GM19463 (cell line): ENCODE measurements around the gene TRIM72.
"Not testable (repeated sequence)": the region's sequence is repeated elsewhere in the genome, so short reads cannot be mapped to it uniquely, and the experiment has no call there.

Experiments used
- ATAC-seq: cut with Tn5 transposase; IDR thresholded peaks from one replicate; pipeline ENCODE4 v1.9.1; 2021; ENCODE audit warnings: mild to moderate bottlenecking, moderate library complexity; ENCODE audit not compliant: unreplicated experiment

TRIM72 gene, protein sequence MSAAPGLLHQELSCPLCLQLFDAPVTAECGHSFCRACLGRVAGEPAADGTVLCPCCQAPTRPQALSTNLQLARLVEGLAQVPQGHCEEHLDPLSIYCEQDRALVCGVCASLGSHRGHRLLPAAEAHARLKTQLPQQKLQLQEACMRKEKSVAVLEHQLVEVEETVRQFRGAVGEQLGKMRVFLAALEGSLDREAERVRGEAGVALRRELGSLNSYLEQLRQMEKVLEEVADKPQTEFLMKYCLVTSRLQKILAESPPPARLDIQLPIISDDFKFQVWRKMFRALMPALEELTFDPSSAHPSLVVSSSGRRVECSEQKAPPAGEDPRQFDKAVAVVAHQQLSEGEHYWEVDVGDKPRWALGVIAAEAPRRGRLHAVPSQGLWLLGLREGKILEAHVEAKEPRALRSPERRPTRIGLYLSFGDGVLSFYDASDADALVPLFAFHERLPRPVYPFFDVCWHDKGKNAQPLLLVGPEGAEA

GRCh38 chr16:31213877-31214707 is at the start of gene TRIM72:
TSS of gene TRIM72 (plus strand) at chr16:31214119. CDS start at chr16:31214739, 620 bp downstream.
- no peak for ATAC-seq

DNA sequence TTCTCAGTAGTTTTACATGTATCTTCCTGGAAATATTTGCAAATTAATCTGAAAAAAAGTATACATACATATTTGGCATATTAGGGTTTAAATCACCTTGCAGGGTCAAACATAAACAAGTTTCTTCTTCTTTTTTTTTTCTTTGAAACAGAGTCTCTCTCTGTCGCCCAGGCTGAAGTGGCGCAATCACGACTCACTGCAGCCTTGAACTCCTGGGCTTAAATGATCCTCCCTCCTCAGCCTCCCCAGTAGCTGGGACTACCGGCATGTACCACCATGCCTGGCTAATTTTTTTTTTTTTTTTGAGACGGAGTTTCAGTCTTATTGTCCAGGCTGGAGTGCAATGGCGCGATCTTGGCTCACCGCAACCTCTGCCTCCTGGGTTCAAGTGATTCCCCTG is 46.6 kb upstream of the TRIM72 start:
- no peak for ATAC-seq

DNA sequence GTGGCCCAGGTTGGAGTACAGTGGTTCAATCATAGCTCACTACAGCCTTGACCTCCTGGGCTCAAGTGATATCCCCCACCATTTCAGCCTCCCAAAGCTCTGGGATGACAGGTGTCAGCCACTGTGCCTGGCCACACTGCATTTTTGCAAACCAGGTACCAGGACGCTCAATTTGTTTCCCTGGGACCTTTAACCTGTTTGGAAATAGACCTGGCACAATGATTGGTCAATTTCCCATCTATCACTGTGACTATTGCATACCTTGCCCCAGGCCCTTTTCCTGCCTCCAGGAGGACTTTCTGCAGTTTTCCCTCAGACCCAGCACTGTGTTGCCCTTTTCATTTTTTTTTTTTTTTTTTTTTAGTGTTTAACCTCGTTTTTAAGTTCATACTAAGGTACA is 45.1 kb upstream of the TRIM72 start:
- no peak for ATAC-seq

GRCh38 chr16:31170048-31170447 is 43.9 kb upstream of the TRIM72 start:
- not testable (repeated sequence) for ATAC-seq

- no peak for ATAC-seq
Measured at GRCh38 chr16:31177136-31177535, 36.8 kb upstream of the TRIM72 start.

- peak; percentile 1 for ATAC-seq
Measured at GRCh38 chr16:31179219-31179746, 34.6 kb upstream of the TRIM72 start.

- peak; percentile 44 for ATAC-seq
Measured at GRCh38 chr16:31179747-31180459, 34.0 kb upstream of the TRIM72 start, which contains the start of gene FUS. TSS of gene FUS (plus strand) at chr16:31180139. CDS start at chr16:31180215, 76 bp downstream.

DNA sequence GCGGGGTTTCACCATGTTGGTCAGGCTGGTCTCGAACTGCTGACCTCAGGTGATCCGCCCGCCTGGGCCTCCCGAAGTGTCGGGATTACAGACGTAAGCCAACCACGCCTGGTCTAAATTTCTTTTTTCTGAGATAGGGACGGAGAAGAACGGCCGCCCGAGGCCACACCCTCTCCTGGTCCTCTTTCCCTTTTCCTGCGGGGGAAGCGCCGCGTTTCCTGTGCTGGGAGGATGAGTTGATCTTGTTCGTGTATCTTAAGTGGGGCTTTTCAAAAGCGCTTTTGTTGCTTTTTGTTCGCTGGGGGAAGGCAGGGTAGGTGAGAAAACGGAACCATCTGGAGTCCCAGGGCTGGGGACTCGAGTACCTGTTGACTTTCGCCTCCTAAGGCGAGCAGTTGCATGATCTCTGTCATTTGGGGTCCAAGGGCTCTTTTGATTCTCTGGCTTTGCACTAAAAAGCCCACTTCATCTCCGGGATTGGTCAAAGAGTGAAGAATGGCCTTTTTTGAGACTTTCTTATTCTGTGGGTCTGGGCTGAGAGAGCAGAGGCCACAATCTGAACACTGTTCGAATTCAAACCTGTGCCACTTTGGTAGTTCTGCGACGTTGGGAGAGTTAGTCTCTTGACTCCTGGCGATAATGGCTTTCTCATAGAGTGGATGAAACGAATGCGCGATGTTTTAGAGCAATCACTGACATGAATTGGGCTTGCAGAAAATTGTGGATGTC is 32.7 kb upstream of the TRIM72 start:
- no peak for ATAC-seq

DNA sequence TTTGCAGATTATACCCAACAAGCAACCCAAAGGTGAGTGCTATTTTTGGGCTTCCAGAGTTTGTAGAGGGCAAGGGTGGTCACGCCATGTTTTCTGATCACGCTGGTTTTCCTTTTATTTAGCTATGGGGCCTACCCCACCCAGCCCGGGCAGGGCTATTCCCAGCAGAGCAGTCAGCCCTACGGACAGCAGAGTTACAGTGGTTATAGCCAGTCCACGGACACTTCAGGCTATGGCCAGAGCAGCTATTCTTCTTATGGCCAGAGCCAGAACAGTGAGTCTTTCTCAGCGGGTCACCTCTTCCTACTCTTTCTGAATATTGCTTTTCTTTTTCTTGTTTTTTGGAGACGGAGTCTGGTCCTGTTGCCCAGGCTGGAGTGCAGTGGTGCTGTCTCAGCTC is 31.5 kb upstream of the TRIM72 start:
- ATAC-seq, result no peak

GRCh38 chr16:31183432-31184428 is 30.2 kb upstream of the TRIM72 start:
- no peak for ATAC-seq

- no peak for ATAC-seq
Measured at GRCh38 chr16:31184888-31185287, 29.0 kb upstream of the TRIM72 start.

GRCh38 chr16:31185339-31185738 is 28.6 kb upstream of the TRIM72 start:
- no peak for ATAC-seq

GRCh38 chr16:31186176-31186575 is 27.7 kb upstream of the TRIM72 start:
- ATAC-seq, result no peak

- no peak for ATAC-seq
Measured at GRCh38 chr16:31186930-31187807, 26.8 kb upstream of the TRIM72 start.

DNA sequence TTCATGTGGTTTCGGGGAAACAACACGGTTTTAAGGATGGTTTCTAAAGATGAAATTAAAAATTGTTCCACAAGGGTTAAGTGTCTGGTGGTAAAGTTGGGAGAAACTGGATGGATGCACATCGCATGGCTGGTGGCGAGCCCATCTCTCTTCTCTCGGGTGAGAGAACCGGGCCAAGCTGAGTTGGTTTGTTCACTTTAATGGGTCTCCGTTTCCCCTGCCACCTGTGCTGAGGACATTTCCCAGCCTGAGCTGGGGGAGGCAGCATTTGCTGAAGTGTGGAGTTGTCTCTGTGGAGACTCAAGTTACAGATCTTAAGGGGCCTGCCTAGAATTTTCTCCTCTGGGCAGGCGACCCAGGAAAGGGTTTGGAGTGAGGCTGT is 26.1 kb upstream of the TRIM72 start:
- no peak for ATAC-seq

GRCh38 chr16:31188450-31189411 is 25.2 kb upstream of the TRIM72 start:
- no peak for ATAC-seq

GRCh38 chr16:31189412-31189778 is 24.5 kb upstream of the TRIM72 start:
- ATAC-seq, result no peak
